Measurements from ENCODE around the gene PRDM16. TPM values are rescaled to one million over a fixed set of nuclear protein-coding genes. Genes with fewer than 3 reads are reported as not detected.

PRDM16 gene
- total RNA-seq, 1 experiment from 2014 or later: 0.17 TPM

GRCh38 chr1:3119061-3119460 lies 50.1 kb downstream of the PRDM16 start:
- Histone ChIP-seq H2BK15ac (ENCODE audit: low read depth, low read length) (no peak overlapping the region), H3K14ac (ENCODE audit: insufficient read depth, low read length) (no peak overlapping the region), H3K18ac (ENCODE audit: insufficient read length, low read depth, low read length) (no peak overlapping the region), H3K4me1 (ENCODE audit: insufficient read depth, low read length) (no peaks in the 10 kb centered on the region), H2AK5ac (ENCODE audit: insufficient read length, low read length) (no peak overlapping the region), H3T11ph (ENCODE audit: low read length) (no peak overlapping the region), H2BK12ac (ENCODE audit: insufficient read length, low read depth, low read length) (no peak overlapping the region), H3K23me2 (ENCODE audit: insufficient read length, low read depth, low read length, poor library complexity, severe bottlenecking) (no peaks in the 10 kb centered on the region), H3K4me2 (ENCODE audit: insufficient read depth, insufficient read length, low read length) (no peak overlapping the region), H4K91ac (ENCODE audit: insufficient read length, low read depth, low read length) (no peak overlapping the region), H3K23ac (ENCODE audit: insufficient read length, low read depth, low read length) (no peak overlapping the region), H2AFZ (ENCODE audit: low read length) (no peak overlapping the region), H3K27ac (ENCODE audit: insufficient read length, low read depth, low read length) (no peak overlapping the region), H3K9ac (ENCODE audit: extremely low read depth, insufficient read length, low read length) (no peak overlapping the region), H2BK5ac (ENCODE audit: insufficient read length, low read length) (no peak overlapping the region), H3K56ac (ENCODE audit: insufficient read length, low read depth, low read length) (no peak overlapping the region), H3K9me3 (ENCODE audit: control insufficient read depth, low read depth, low read length) (no peaks in the 10 kb centered on the region), H2BK120ac (ENCODE audit: low read depth, low read length, poor library complexity, severe bottlenecking) (no peak overlapping the region), H3K79me2 (ENCODE audit: insufficient read depth, low read length) (no peaks in the 10 kb centered on the region), H4K5ac (ENCODE audit: insufficient read length, low read depth, low read length) (no peak overlapping the region), H4K20me1 (ENCODE audit: control insufficient read depth, insufficient read depth, insufficient read length) (no peaks in the 10 kb centered on the region), H3K27me3 (ENCODE audit: insufficient read depth, low read length) (no peaks in the 10 kb centered on the region), H3K4ac (ENCODE audit: low read depth, low read length) (no peak overlapping the region), H3K79me1 (ENCODE audit: insufficient read depth, low read depth, low read length, poor library complexity, severe bottlenecking) (no peaks in the 10 kb centered on the region), H4K8ac (replicated peaks; ENCODE audit: insufficient read length, low read depth, low read length) (no peak overlapping the region), H2BK20ac (ENCODE audit: low read depth, low read length, poor library complexity, severe bottlenecking) (no peak overlapping the region)
- H3K9me3 Mint-ChIP-seq: no peaks in the 10 kb centered on the region; a peak in 1 of 5 replicates
- H3K4me1 Mint-ChIP-seq: peaks cover 8 to 22% of the 10 kb centered on the region in 2 experiments
- no peak overlapping the region for H3K27ac Mint-ChIP-seq
- WGBS (ENCODE audit: extremely low coverage, insufficient read length, low lambda C conversion rate): no CpG with 5 or more reads among the region's 14 CpGs
- no peaks in the 10 kb centered on the region; the same call in 1 of the 2 replicates for H3K27me3 Mint-ChIP-seq (ENCODE audit: low read depth)
- H3K36me3 Mint-ChIP-seq (ENCODE audit: insufficient read depth in 1 of 3, low read depth in 3 of 3): no peaks in the 10 kb centered on the region
- DNase-seq: no peak
- TF ChIP-seq CTCF (conservative IDR thresholded peaks at IDR 0.05): no peak
- H3K4me3 Mint-ChIP-seq: no peak overlapping the region

All from H9 (cell line).